Measurements from ENCODE around the gene MRPL24.
"Not testable (repeated sequence)": the region's sequence is repeated elsewhere in the genome, so short reads cannot be mapped to it uniquely, and the experiment has no call there.

- TF ChIP-seq BHLHE40 (IDR thresholded peaks at IDR 0.05; ENCODE audit: low read depth, low read length); CTCF (IDR thresholded peaks at IDR 0.05); POLR2AphosphoS2 (conservative IDR thresholded peaks at IDR 0.05; ENCODE audit: low read length); POLR2A (IDR thresholded peaks at IDR 0.05; ENCODE audit: low read length); RNF2 (IDR thresholded peaks at IDR 0.05; ENCODE audit: borderline replicate concordance, low read depth); JUN (IDR thresholded peaks at IDR 0.05); EP300 (IDR thresholded peaks at IDR 0.05); CHD2 (IDR thresholded peaks at IDR 0.05; ENCODE audit: low read length, partially characterized antibody); MAZ (IDR thresholded peaks at IDR 0.05; ENCODE audit: borderline replicate concordance, low read depth, low read length); FOXS1 (CRISPR knock-in tag; IDR thresholded peaks at IDR 0.05); JUNB (IDR thresholded peaks at IDR 0.05); MAX (IDR thresholded peaks at IDR 0.05); GATA3 (IDR thresholded peaks at IDR 0.05; ENCODE audit: borderline replicate concordance): not testable (repeated sequence)
- TF ChIP-seq, protein P1, sequence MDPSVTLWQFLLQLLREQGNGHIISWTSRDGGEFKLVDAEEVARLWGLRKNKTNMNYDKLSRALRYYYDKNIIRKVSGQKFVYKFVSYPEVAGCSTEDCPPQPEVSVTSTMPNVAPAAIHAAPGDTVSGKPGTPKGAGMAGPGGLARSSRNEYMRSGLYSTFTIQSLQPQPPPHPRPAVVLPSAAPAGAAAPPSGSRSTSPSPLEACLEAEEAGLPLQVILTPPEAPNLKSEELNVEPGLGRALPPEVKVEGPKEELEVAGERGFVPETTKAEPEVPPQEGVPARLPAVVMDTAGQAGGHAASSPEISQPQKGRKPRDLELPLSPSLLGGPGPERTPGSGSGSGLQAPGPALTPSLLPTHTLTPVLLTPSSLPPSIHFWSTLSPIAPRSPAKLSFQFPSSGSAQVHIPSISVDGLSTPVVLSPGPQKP (IDR thresholded peaks at IDR 0.05; ENCODE audit: low read depth, low read length) = not testable (repeated sequence)
These were observed 24.2 kb upstream of the MRPL24 start for GRCh38 chr1:156765136-156765535.

All from A549 (cell line).